ENCODE measurements around the gene C6orf89.

Gene C6orf89

DNA sequence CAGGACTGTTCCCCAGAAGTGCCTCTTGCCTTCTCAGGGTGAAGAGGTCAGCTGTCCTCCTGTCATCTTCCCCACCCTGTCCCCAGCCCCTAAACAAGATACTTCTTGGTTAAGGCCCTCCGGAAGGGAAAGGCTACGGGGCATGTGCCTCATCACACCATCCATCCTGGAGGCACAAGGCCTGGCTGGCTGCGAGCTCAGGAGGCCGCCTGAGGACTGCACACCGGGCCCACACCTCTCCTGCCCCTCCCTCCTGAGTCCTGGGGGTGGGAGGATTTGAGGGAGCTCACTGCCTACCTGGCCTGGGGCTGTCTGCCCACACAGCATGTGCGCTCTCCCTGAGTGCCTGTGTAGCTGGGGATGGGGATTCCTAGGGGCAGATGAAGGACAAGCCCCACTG is 78.6 kb downstream of the C6orf89 start:
- no peaks in the 10 kb centered on the region for H3K79me2 ChIP-seq (ENCODE audit: low read length)
- H3K9ac ChIP-seq (ENCODE audit: low read length), result no peak overlapping the region
- no peaks in the 10 kb centered on the region for H3K9me3 ChIP-seq (replicated peaks; ENCODE audit: insufficient read depth, low read length)
- no peak for TF ChIP-seq EZH2phosphoT487 (IDR thresholded peaks at IDR 0.05; ENCODE audit: low read length)
- TF ChIP-seq CTCF (IDR thresholded peaks at IDR 0.05; ENCODE audit: low read length), result no peak
- no peak for TF ChIP-seq EZH2 (optimal IDR thresholded peaks at IDR 0.05; ENCODE audit: low read depth, low read length)
- DNase-seq, result no peak
- no peak overlapping the region for H3K4me3 ChIP-seq (ENCODE audit: low read length)
- no peaks in the 10 kb centered on the region for H3K27me3 ChIP-seq (replicated peaks; ENCODE audit: insufficient read depth, low read length)
- H2AFZ ChIP-seq (ENCODE audit: low read length), result no peak overlapping the region
- no peaks in the 10 kb centered on the region for H3K36me3 ChIP-seq (replicated peaks; ENCODE audit: insufficient read depth, low read length)
- H3K9me2 ChIP-seq (replicated peaks; ENCODE audit: insufficient read depth, low read length), result no peaks in the 10 kb centered on the region
- no peaks in the 10 kb centered on the region for H3K4me1 ChIP-seq (ENCODE audit: low read length)
- no peaks in the 10 kb centered on the region for H3F3A ChIP-seq (ENCODE audit: insufficient read depth, low read length)
- H4K20me1 ChIP-seq (ENCODE audit: insufficient read depth, low read length), result no peaks in the 10 kb centered on the region
- H3K27ac ChIP-seq (ENCODE audit: low read length), result no peak overlapping the region
- H3K4me2 ChIP-seq (ENCODE audit: low read depth, low read length), result no peak overlapping the region

DNA sequence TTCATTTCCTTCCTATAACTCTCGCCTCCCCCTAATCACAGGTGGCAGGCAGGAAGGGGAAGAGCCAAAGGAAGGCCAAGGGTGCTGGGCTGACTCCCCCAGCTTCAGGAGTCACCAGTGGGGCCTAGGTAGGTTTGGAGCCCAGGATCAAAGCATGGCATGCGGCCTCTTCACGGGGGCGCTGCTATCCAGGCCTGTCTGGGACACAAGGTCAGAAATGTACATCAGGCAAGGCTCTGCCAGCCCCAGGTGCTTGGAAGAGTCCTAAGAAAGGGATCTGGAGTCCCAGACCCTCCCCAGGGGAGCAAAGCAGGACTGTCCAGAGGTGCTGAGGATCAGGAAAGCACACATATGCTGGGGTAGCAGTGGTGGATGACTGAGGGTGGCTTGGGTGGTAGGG is 79.2 kb downstream of the C6orf89 start:
- no peaks in the 10 kb centered on the region for H3K9me2 ChIP-seq (replicated peaks; ENCODE audit: insufficient read depth, low read length)
- TF ChIP-seq CTCF (IDR thresholded peaks at IDR 0.05; ENCODE audit: low read length) (no peak), EZH2phosphoT487 (IDR thresholded peaks at IDR 0.05; ENCODE audit: low read length) (no peak), EZH2 (optimal IDR thresholded peaks at IDR 0.05; ENCODE audit: low read depth, low read length) (no peak)
- H3K9ac ChIP-seq (ENCODE audit: low read length), result no peak overlapping the region
- H3K36me3 ChIP-seq (replicated peaks; ENCODE audit: insufficient read depth, low read length), result no peaks in the 10 kb centered on the region
- no peaks in the 10 kb centered on the region for H3K79me2 ChIP-seq (ENCODE audit: low read length)
- no peak overlapping the region for H3K4me2 ChIP-seq (ENCODE audit: low read depth, low read length)
- no peaks in the 10 kb centered on the region for H3K27me3 ChIP-seq (replicated peaks; ENCODE audit: insufficient read depth, low read length)
- H3F3A ChIP-seq (ENCODE audit: insufficient read depth, low read length), result no peaks in the 10 kb centered on the region
- no peak overlapping the region for H2AFZ ChIP-seq (ENCODE audit: low read length)
- H4K20me1 ChIP-seq (ENCODE audit: insufficient read depth, low read length), result no peaks in the 10 kb centered on the region
- no peak overlapping the region for H3K27ac ChIP-seq (ENCODE audit: low read length)
- no peaks in the 10 kb centered on the region for H3K9me3 ChIP-seq (replicated peaks; ENCODE audit: insufficient read depth, low read length)
- no peaks in the 10 kb centered on the region for H3K4me1 ChIP-seq (ENCODE audit: low read length)
- no peak overlapping the region for H3K4me3 ChIP-seq (ENCODE audit: low read length)
- DNase-seq, result no peak

- no peaks in the 10 kb centered on the region for H4K20me1 ChIP-seq (ENCODE audit: insufficient read depth, low read length)
- no peaks in the 10 kb centered on the region for H3K4me1 ChIP-seq (ENCODE audit: low read length)
- H3K9ac ChIP-seq (ENCODE audit: low read length), result no peak overlapping the region
- no peak overlapping the region for H3K4me3 ChIP-seq (ENCODE audit: low read length)
- no peaks in the 10 kb centered on the region for H3K36me3 ChIP-seq (replicated peaks; ENCODE audit: insufficient read depth, low read length)
- H3K9me3 ChIP-seq (replicated peaks; ENCODE audit: insufficient read depth, low read length), result no peaks in the 10 kb centered on the region
- H3F3A ChIP-seq (ENCODE audit: insufficient read depth, low read length), result no peaks in the 10 kb centered on the region
- H3K4me2 ChIP-seq (ENCODE audit: low read depth, low read length), result no peak overlapping the region
- no peak overlapping the region for H2AFZ ChIP-seq (ENCODE audit: low read length)
- DNase-seq, result no peak
- no peaks in the 10 kb centered on the region for H3K79me2 ChIP-seq (ENCODE audit: low read length)
- H3K27ac ChIP-seq (ENCODE audit: low read length), result no peak overlapping the region
- no peak for TF ChIP-seq CTCF (IDR thresholded peaks at IDR 0.05; ENCODE audit: low read length)
- TF ChIP-seq EZH2 (optimal IDR thresholded peaks at IDR 0.05; ENCODE audit: low read depth, low read length), result no peak
- TF ChIP-seq EZH2phosphoT487 (IDR thresholded peaks at IDR 0.05; ENCODE audit: low read length), result no peak
- H3K9me2 ChIP-seq (replicated peaks; ENCODE audit: insufficient read depth, low read length), result no peaks in the 10 kb centered on the region
- H3K27me3 ChIP-seq (replicated peaks; ENCODE audit: insufficient read depth, low read length), result no peaks in the 10 kb centered on the region
Measured at GRCh38 chr6:36967301-36967700, 81.5 kb downstream of the C6orf89 start.
